Astrocyte of the cerebellum (primary cell): ENCODE results near the gene UFD1.

Source experiments
- DNase-seq: peaks from one replicate; pipeline ENCODE4 v3.0.0-alpha.2; 2011; ENCODE audit warnings: low read depth
- H3K4me3 ChIP-seq: 2 replicates; pipeline ENCODE4 v1.5.1; 2011; ENCODE audit warnings: mild to moderate bottlenecking, low read depth, low read length, moderate library complexity
- in situ Hi-C: cut with HindIII; loops from 2 replicates; pipeline ENCODE4 v1.10.0; 2017; ENCODE audit warnings: low sequenced_read_pairs
- TF ChIP-seq, protein P1 (sequence below): IDR thresholded peaks from 2 replicates; pipeline ENCODE4 v1.5.1; 2012; ENCODE audit warnings: low read length, low read depth, moderate library complexity, mild to moderate bottlenecking; ENCODE audit errors: missing control alignments

Gene UFD1

DNA sequence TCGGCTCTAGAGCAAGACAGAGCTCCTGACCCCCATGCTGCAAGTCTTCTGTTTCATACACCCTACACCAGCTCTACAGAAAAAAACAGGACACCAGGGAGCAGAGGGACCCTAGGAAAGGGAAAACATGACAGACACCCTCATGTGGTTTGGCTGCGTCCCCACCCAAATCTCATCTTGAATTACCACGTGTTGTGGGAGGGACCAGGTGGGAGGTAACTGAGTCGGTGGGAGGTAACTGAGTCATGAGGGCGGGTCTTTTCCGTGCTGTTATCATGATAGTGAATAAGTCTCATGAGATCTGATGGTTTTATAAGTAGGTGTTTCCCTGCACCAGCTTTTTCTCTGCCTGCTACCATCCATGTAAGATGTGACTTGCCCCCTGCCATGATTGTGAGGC, 24.8 kb downstream of the UFD1 start:
- TF ChIP-seq, protein P1, sequence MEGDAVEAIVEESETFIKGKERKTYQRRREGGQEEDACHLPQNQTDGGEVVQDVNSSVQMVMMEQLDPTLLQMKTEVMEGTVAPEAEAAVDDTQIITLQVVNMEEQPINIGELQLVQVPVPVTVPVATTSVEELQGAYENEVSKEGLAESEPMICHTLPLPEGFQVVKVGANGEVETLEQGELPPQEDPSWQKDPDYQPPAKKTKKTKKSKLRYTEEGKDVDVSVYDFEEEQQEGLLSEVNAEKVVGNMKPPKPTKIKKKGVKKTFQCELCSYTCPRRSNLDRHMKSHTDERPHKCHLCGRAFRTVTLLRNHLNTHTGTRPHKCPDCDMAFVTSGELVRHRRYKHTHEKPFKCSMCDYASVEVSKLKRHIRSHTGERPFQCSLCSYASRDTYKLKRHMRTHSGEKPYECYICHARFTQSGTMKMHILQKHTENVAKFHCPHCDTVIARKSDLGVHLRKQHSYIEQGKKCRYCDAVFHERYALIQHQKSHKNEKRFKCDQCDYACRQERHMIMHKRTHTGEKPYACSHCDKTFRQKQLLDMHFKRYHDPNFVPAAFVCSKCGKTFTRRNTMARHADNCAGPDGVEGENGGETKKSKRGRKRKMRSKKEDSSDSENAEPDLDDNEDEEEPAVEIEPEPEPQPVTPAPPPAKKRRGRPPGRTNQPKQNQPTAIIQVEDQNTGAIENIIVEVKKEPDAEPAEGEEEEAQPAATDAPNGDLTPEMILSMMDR: no peak
- in situ Hi-C loops: no loop called here
- no peak for DNase-seq
- H3K4me3 ChIP-seq: no peak overlapping the region

DNA sequence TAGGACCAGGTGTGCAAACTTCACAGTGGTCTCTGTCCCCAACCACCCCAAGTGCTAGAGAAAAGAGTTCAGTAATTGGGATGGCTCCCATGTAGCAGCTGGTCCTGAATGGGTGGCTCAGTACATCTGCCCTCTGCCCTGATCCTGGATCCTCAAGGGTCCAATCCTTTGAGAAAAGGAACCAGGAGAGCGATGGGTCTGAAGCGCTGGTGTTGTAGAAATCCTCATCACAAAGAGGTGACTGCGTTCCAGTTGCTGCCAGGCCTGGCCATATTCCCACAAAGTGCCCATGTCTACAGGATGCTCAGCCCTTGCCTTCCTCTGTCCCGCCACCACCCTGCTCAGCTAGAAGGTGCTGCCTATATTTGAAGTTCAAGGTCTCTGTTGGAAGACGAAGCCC, 25.3 kb downstream of the UFD1 start:
- TF ChIP-seq, protein P1: no peak
- in situ Hi-C loops: no loop called here
- no peak overlapping the region for H3K4me3 ChIP-seq
- no peak for DNase-seq

DNA sequence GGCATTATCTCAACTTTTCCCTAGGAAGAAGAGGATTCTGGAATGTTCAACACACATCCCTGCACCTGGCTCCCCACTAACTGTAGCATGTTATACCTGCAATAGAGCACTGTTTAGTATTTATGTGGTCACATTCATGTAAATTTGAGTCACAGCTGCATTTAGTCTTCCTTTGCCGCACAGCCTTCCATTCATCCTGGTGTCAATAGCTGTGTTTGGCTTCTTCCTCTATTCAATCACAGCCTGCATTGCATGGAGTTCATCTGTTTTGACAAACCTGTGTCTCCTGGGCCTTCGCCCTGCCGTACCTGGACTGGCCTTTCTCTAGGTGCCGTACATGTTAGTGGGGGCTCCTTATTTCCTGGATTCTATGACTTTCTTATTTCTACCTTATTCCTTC, 27.4 kb downstream of the UFD1 start:
- in situ Hi-C loops: no loop called here
- no peak overlapping the region for H3K4me3 ChIP-seq
- TF ChIP-seq, protein P1: no peak
- no peak for DNase-seq

DNA sequence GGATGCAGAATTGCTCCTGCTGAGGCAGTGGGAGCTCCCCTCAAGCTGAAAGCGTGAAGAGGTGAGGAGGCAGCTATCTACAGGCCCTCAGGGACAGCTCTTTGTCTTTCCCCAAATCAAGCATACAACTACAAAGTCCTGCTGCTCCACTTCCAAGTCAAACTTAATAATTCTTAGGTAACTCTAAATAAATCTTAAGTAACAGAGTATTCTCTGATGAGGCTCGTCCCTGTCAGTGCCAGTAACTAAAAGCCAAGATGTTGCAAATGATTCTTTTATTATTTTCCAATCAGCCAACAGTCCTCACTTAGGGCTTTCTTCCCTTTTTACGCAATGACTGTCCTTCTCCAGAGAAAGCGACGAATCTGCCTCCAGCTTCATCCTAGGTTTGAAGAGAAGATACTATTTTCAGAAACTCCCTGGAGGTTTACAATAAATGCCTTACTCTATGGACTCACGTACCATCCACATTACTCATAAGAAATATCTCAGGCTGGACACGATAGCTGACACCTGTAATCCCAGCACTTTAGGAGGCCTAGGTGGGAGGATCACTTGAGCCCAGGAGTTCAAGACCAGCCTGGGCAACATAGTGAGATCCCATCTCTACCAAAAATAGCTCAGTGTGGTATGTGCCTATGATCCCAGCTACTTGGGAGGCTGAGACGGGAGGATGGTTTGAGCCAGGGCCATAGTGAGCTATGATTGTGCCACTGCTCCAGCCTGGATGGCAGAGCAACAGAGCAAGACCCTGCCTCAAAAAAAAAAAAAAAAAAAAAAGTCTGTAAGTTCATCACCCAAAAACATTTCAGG, 28.4 kb downstream of the UFD1 start:
- in situ Hi-C loops: no loop called here
- no peak for DNase-seq
- H3K4me3 ChIP-seq: no peak overlapping the region
- TF ChIP-seq, protein P1: no peak

DNA sequence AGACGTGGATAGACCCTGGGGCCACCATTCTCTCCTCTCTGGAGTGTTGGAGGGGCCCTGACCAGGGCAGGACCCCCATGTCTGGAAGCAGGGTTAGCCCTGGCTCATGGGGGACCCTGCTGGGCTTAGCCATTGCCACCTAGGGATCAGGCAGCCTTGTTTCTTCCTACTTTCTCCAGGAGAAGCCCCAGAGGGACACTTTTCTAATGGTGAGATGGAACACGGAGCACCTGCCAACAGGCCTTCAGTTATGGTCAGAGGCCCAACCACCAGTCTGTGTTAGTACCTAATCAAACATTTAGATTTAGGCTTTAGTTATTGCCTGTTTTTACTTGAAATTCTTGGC, 29.6 kb downstream of the UFD1 start:
- TF ChIP-seq, protein P1: no peak
- in situ Hi-C loops: no loop called here
- no peak overlapping the region for H3K4me3 ChIP-seq
- DNase-seq: no peak

DNA sequence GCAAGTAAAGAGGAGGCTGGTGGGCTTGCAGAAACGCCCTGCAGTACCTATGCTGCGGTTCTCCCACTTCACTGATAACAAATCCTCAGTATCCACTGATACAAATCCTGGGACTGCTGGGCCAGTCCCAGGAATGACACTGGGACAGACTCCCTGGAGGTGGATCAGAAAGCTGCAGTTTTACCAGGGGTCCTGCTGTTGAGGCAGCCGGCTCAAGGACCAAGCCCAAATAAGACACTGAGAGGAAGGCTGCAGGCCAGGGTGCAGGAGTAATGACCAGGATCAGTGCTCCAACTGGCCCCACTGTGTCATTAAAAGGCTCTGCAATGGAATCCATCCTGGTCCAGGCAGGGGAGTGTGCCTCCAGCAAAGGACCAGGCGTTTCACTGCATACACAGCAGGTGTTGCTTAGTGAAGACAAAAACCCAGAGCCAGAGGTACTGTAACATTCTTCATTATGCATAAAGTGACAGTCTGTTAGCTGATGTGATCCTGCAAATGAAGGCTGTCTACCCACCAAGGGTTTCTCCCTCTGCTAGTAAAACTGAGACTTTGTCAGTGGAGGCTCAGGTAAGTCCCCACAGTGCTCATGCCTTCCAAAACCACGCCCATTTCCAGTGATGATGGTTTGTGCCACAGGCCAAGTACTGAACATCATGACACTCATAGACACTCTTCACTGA, 30.1 kb downstream of the UFD1 start:
- TF ChIP-seq, protein P1: no peak
- peak overlapping the region; percentile 75 for H3K4me3 ChIP-seq
- in situ Hi-C loops: no loop called here
- DNase-seq: no peak
